NCI-H460 (cell line): ENCODE data around the gene UFSP2. TPM values are rescaled to one million over a fixed set of nuclear protein-coding genes. Genes with fewer than 3 reads are reported as not detected.

Source experiments
- DNase-seq: peaks from one replicate; pipeline ENCODE4 v3.0.0-alpha.2; 2016; ENCODE audit warnings: low read depth; ENCODE audit errors: extremely low read depth
- small RNA-seq, 2 experiments: library from RNA; depleted of rRNA; stranded (forward); fragments of <200 nt; gene quantifications; one replicate each; pipeline ENCODE3, GENCODE V24; 2014
- total RNA-seq: library from RNA; depleted of rRNA; stranded (reverse); fragments of >200 nt; shearing (Covaris generic); gene quantifications from 2 replicates; pipeline ENCODE4 v1.2.3, GENCODE V29; 2014; rRNA removed

The UFSP2 gene
- total RNA-seq, 1 experiment from 2014 or later, result 29.9 TPM

- DNase-seq, result no peak
Measured at GRCh38 chr4:185357733-185358440, 67.9 kb downstream of the UFSP2 start.

- DNase-seq, result no peak
Measured at GRCh38 chr4:185357211-185357610, 68.6 kb downstream of the UFSP2 start.

- DNase-seq, result no peak
Measured at GRCh38 chr4:185352741-185353140, 73.0 kb downstream of the UFSP2 start.

- no peak for DNase-seq
Measured at GRCh38 chr4:185352202-185352601, 73.6 kb downstream of the UFSP2 start.

GRCh38 chr4:185351691-185352090 lies 74.1 kb downstream of the UFSP2 start:
- no peak for DNase-seq

Small RNAs within 50 kb of the gene (small RNA-seq; reads per million reads assigned to genes)
- 0 reads per million in 2 experiments for gene RF00019

Other genes with a start within 250 kb of the UFSP2 start
- 42.6 and 44.1 TPM in 2 replicates for gene CFAP97, start 222.0 kb downstream of the UFSP2 start, total RNA-seq
- gene SNX25, start 216.4 kb downstream of the UFSP2 start, total RNA-seq, result 11.9 and 12.5 TPM in 2 replicates
- 0.27 and 0.38 TPM in 2 replicates for gene LRP2BP, start 30.0 kb downstream of the UFSP2 start, total RNA-seq
- 6.0 and 7.0 TPM in 2 replicates for gene ANKRD37, start 29.1 kb downstream of the UFSP2 start, total RNA-seq
- gene CCDC110, start 45.8 kb upstream of the UFSP2 start, total RNA-seq, result 0.12 TPM in 1 of 2 replicates, not detected in the other
- 7.8 and 10.9 TPM in 2 replicates for gene PDLIM3, start 109.5 kb upstream of the UFSP2 start, total RNA-seq